Fibroblast of upper back skin (primary cell): Measurements from ENCODE around the gene SF3B1.
"Not testable (repeated sequence)": the region's sequence is repeated elsewhere in the genome, so short reads cannot be mapped to it uniquely, and the experiment has no call there.

Source experiments
- DNase-seq: peaks from one replicate; pipeline ENCODE4 v3.0.0-alpha.2; 2013

The SF3B1 gene

GRCh38 chr2:197435598-197436420 is 981 bp upstream of the SF3B1 start:
- DNase-seq = no peak

DNA sequence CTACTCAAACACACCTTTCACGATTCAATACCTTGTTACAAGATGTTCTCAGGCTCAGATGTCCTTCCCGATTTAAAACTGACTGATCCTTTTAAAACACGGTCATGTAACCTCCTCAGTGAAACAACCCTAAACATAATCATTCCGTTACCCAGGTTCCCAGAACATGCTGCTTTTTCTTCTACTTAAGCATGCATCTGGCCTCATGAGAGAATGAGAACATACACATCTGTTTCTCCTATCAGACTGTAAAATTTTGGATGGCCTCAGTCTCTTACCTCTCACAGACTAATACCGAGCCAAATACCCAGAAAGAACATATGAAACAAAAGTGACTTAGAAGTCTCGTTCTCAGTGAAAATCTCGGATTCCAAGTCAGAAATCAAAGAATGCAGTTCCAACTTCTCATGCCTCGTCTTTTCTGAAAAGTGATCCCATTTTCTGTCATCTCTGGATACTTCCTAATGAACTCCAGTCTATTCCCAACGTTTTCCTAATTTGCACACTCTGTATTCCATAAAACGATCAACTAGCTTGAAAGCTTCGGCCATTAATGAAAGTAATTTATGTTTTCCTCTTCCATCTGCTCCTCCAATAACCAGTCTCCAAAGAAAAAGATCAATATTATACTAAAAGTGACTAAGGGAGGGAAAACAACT is 919 bp downstream of the SF3B1 start:
- DNase-seq = no peak

GRCh38 chr2:197432527-197432926 is 2.3 kb downstream of the SF3B1 start:
- not testable (repeated sequence) for DNase-seq

GRCh38 chr2:197431858-197432257 is 3.0 kb downstream of the SF3B1 start:
- DNase-seq = no peak

- DNase-seq = no peak
Measured at GRCh38 chr2:197427986-197428385, 6.8 kb downstream of the SF3B1 start.

DNA sequence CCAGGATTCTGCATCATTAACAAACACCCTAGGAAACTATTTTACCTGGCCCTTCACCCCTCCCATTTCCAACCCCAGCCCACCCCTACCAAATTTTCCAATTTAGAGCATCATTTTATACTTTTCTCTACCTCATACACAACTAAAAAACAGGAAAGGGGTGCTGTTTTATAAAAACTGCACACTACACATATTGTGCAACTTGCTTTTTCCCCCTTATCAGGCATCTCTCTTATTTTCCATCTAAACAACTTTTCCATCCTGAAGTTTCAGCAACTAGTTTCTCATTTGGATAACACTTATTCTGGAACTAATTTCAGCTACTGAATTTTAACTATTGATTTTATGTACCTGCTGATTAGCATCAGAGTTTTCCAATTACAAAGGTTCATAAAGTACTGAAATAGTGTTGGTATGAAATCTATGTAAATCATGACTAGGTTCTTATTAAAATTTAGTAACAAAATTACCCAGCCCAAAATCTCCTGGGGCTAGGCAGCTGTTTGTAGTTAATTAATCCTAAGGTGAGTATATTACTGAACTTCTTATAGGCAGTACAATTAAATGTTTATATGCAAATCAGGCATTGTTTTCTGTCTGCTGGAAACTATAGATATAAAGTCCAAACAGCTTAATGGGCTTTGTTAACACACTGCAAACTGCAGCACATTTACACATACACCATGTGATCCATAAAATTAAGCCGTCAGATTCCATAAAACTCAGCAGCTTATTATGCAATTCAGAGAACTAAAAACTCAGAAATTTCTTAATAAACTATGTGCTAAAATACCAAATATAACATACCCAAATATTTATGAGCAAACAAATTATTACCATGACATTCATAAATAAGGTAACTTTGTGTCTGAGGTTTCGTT is 7.9 kb downstream of the SF3B1 start:
- no peak for DNase-seq

DNA sequence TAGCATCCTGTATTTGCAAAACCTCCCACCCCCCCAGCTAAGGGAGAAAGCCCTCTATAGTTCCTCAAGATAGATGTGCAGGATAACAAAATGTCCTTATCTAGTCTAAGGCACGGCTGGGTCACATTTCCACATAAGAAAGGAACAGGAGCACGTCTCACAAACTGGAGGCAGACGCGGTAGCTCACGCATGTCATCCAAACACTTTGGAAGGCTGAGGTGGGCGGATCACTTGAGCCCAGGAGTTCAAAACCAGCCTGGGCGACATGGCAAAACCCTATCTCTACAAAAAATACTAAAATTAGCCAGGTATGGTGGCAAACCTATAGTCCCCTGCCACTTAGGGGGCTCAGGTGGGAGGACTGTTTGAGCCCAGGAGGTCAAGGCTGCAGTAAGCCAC is 9.3 kb downstream of the SF3B1 start:
- no peak for DNase-seq

DNA sequence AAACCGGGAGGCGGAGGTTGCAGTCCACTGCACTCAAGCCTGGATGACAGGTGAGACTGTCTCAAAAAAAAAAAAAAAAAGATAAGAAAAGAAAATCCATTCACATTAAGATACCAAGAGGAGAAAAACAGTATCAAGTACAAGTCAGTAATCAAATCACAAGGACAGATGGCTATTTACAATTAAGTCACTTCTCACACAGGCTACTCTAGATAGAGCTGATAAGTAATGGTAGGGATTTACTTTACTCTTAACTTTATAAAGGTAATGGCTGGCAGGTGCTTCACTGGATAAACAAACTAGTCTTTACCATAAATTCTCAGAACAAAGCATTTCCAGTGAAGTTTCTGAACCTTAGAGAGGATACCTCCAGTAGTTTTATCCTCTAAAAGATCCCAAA is 11.5 kb downstream of the SF3B1 start:
- DNase-seq = no peak

GRCh38 chr2:197419438-197419837 is 15.4 kb downstream of the SF3B1 start:
- no peak for DNase-seq

DNA sequence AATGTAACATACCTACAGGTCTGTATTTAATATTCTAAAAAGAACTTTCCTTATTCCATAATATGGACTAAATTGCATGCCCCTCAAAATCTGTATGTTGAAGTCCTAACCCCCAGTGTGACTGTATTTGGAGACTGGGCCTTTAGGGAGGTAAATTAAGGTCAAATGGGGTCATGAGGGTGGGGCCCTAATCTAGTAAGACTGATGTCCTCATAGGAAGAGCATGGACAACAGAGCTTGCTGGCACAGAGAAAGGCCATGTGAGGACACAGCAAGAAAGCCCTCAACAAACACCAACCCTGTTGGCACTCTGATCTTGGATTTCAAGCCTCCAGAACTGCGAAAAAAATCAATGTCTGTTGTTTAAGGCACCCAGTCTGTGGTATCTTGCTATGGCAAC is 18.6 kb downstream of the SF3B1 start:
- DNase-seq = no peak

- DNase-seq = no peak
Measured at GRCh38 chr2:197414515-197414914, 20.3 kb downstream of the SF3B1 start.

GRCh38 chr2:197414039-197414438 is 20.8 kb downstream of the SF3B1 start:
- DNase-seq = no peak

- no peak for DNase-seq
Measured at GRCh38 chr2:197405582-197405981, 29.2 kb downstream of the SF3B1 start.

DNA sequence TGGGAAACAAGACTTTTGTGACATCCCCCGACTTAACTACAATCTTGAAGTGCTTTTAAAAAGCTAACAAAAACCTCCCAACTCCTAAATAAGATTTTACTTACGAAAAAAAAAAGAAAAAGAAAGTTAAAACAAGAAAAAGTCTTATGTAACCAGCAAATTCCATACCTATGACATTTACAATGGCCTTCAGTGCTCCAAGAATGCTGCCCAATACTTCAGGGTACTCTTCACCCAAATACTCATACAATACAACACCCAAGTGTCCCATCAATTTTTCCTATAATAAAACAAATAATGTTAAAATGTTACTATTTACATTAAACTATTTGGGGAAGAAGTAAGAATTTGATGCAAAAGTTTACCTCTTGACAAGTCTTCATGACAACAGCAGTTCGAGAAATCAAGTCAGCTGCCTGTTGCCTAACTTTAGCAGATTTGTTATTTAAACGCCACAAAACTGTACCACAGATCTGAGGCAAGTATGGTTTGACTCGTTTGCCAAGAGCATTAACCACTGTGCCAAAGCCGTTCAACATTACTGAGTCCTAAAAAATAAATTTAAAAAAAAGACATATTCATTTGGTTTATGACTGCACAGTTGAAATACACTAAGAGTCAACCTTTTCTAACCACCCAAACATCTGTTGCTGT is 34.8 kb downstream of the SF3B1 start:
- no peak for DNase-seq

- DNase-seq = no peak
Measured at GRCh38 chr2:197398913-197399312, 35.9 kb downstream of the SF3B1 start.

- DNase-seq = no peak
Measured at GRCh38 chr2:197391220-197391717, 43.6 kb downstream of the SF3B1 start.

GRCh38 chr2:197388866-197389587 is 45.8 kb downstream of the SF3B1 start:
- DNase-seq = no peak

DNA sequence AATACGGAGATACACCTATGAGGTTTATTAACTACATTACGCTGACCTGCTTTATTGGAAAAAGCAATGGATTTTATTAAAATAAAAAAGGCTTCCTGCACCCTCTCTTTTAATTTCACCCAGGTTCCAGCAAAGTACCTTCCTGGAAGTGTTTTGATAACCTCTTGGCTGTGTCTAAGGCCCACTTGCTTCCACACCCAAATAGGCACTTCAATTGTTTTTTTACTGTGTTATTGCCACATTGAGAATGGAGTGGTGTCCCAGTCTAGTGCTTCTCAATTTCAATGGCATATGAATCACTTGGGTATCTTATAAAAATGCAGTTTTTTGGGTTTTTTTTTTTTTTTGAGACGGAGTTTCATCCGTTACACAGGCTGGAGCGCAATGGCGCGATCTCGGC is 47.6 kb downstream of the SF3B1 start:
- DNase-seq = no peak

DNA sequence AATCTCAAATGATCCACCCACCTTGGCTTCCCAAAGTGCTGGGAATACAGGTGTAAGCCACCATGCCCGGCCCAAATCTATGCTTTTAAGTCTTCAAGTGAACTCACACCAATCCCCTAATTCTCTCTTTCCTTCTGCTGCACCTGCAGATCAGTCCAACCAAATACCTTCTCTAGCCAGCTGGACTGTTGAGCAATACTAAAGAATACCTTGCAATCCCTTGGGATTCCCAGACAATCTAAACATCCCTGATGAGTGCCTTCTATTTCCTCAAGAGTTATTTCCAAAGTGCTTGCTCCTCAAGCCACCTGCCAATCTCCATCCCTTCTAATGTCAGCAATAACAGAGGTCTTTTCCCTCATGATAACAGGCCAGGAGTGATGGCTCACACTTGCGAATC is 48.6 kb downstream of the SF3B1 start:
- DNase-seq = no peak

DNA sequence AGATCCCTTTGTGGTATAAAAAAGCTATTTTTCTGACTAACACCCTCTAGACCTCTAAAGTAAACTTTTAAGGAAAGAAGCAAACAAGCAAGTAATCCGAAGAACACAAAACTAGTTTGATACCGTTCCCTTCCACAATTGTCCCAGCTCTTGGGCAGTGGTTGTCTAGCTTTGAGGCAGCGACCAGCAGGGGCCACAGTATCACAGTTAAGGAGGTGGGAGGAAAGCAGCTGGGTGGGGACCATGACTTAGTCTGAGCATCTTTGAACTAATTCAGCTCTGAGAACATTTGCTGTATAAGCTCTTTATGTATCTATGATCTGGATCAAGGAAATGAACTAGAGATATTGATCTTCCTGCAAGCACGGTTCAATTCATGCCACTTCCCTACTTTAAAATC is 51.0 kb downstream of the SF3B1 start:
- no peak for DNase-seq

- DNase-seq = no peak
Measured at GRCh38 chr2:197381641-197382040, 53.2 kb downstream of the SF3B1 start.

GRCh38 chr2:197379918-197380309 is 54.9 kb downstream of the SF3B1 start:
- not testable (repeated sequence) for DNase-seq
